Left colon (tissue), 2 donors: ENCODE measurements around the gene RNU1-2. TPM values are rescaled to one million over a fixed set of nuclear protein-coding genes. Genes with fewer than 3 reads are reported as not detected.
A peak's percentile ranks its signal among the peaks of the same experiment; 100 is the strongest.
"Not testable (repeated sequence)": the region's sequence is repeated elsewhere in the genome, so short reads cannot be mapped to it uniquely, and the experiment has no call there.

Source experiments
- ATAC-seq: fragments of 200-7000 bp; cut with Tn5 transposase; one replicate; pipeline ENCODE4 v1.9.1; 2020; ENCODE audit warnings: mild to moderate bottlenecking, moderate library complexity
- DNase-seq, 2 donors: peaks; one replicate each; pipeline ENCODE4 v3.0.0-alpha.2; 2020
- intact Hi-C, 2 donors: fragments of 100-400 bp; cut with DNase I in 1 of 2; cut with micrococcal nuclease in 1 of 2; formaldehyde crosslinking; loops; one replicate each; pipeline versions ENCODE4 v1.11.2 to v1.14.0; 2022; cut with DNase I, micrococcal nuclease
- total RNA-seq, 2 donors: library from RNA; stranded (reverse); fragmentation: NEBNext Ultra II Directional; extraction: Animal tissue kit (Norgen Biotek cat#: 25700); gene quantifications; one replicate each; pipeline ENCODE4 v1.2.1, GENCODE V29; 2021
- donor health status: DM: no; HTN: no; CAD: no.
- donor health status: DM: yes; HTN: yes; CAD: no.

Gene RNU1-2
- total RNA-seq, 2 donors from 2014 or later, result 3,977 to 5,589 TPM

GRCh38 chr1:16921391-16922185, 25.8 kb downstream of the RNU1-2 start, which contains the start of gene CROCC:
Gene CROCC, plus strand, starts transcription at chr1:16921931. Its CDS starts 88 bp downstream, at chr1:16922019.
- intact Hi-C loops, result no loop called here
- DNase-seq, result peak in 1 of 2 donors; percentile 42
- ATAC-seq, result peak; percentile 29

GRCh38 chr1:16922466-16922865, 26.7 kb downstream of the RNU1-2 start:
- DNase-seq (no peak), ATAC-seq (no peak)
- intact Hi-C loops, result no loop called here

- ATAC-seq (no peak), DNase-seq (no peak)
- intact Hi-C loops, result no loop called here
Measured at GRCh38 chr1:16922885-16923431, 27.2 kb downstream of the RNU1-2 start.

GRCh38 chr1:16924216-16924918, 28.6 kb downstream of the RNU1-2 start:
- no peak for DNase-seq
- intact Hi-C loops, result no loop called here
- no peak for ATAC-seq

- no peak for ATAC-seq
- intact Hi-C loops, result no loop called here
- DNase-seq, result no peak
Measured at GRCh38 chr1:16924919-16925477, 29.2 kb downstream of the RNU1-2 start.

GRCh38 chr1:16925635-16926490, 30.1 kb downstream of the RNU1-2 start:
- intact Hi-C loops, result no loop called here
- DNase-seq (no peak), ATAC-seq (no peak)

- intact Hi-C loops, result no loop called here
- DNase-seq, result no peak
Measured at GRCh38 chr1:16926491-16927073, 30.8 kb downstream of the RNU1-2 start.

GRCh38 chr1:16927256-16927655, 31.5 kb downstream of the RNU1-2 start:
- intact Hi-C loops, result no loop called here
- ATAC-seq (no peak), DNase-seq (no peak)

More at GRCh38 chr1:16926491-16927073, 30.8 kb downstream of the RNU1-2 start:
- ATAC-seq, result no peak

GRCh38 chr1:16927711-16928485, 32.1 kb downstream of the RNU1-2 start:
- DNase-seq (no peak), ATAC-seq (no peak)
- intact Hi-C loops, result no loop called here

GRCh38 chr1:16929146-16930041, 33.6 kb downstream of the RNU1-2 start:
- ATAC-seq, intact Hi-C loops, DNase-seq: not testable (repeated sequence)

GRCh38 chr1:16931206-16931934, 35.6 kb downstream of the RNU1-2 start:
- DNase-seq, ATAC-seq, intact Hi-C loops: not testable (repeated sequence)

- intact Hi-C loops, DNase-seq, ATAC-seq: not testable (repeated sequence)
Measured at GRCh38 chr1:16933945-16934344, 38.2 kb downstream of the RNU1-2 start.

- DNase-seq, ATAC-seq, intact Hi-C loops: not testable (repeated sequence)
Measured at GRCh38 chr1:16936580-16936979, 40.8 kb downstream of the RNU1-2 start.

GRCh38 chr1:16938351-16939321, 42.9 kb downstream of the RNU1-2 start:
- no peak for ATAC-seq
- intact Hi-C loops, result no loop called here

More at GRCh38 chr1:16938351-16939321, 42.9 kb downstream of the RNU1-2 start:
- DNase-seq, result no peak
